Skeletal muscle tissue (tissue), 4 donors: ENCODE data around the gene KRTAP9-4. TPM values are rescaled to one million over a fixed set of nuclear protein-coding genes. Genes with fewer than 3 reads are reported as not detected.
"Not testable (repeated sequence)": the region's sequence is repeated elsewhere in the genome, so short reads cannot be mapped to it uniquely, and the experiment has no call there.

ENCODE experiments used
- H3K27ac ChIP-seq: one replicate; pipeline ENCODE4 v1.7.0; 2013; ENCODE audit warnings: mild to moderate bottlenecking, low read depth, low read length, inconsistent platforms
- H3K27me3 ChIP-seq, 3 donors: one replicate each; pipeline ENCODE4 v1.7.0; 2013; ENCODE audit warnings: low read length in 3 of 3; ENCODE audit not compliant: control insufficient read depth in 3 of 3, insufficient read depth in 3 of 3
- H3K36me3 ChIP-seq, 3 donors: one replicate each; pipeline ENCODE4 v1.7.0; 2013; ENCODE audit warnings: low read length in 3 of 3; ENCODE audit not compliant: control insufficient read depth in 3 of 3, insufficient read depth in 3 of 3
- H3K4me1 ChIP-seq, 3 donors: one replicate each; pipeline ENCODE4 v1.7.0; 2013; ENCODE audit warnings: low read length in 3 of 3, mild to moderate bottlenecking in 3 of 3; ENCODE audit not compliant: control insufficient read depth in 3 of 3, insufficient read depth in 3 of 3
- H3K4me3 ChIP-seq, 3 donors: one replicate each; pipeline ENCODE4 v1.7.0; 2013; ENCODE audit warnings: low read length in 3 of 3
- H3K9ac ChIP-seq, 3 donors: one replicate each; pipeline ENCODE4 v1.7.0; 2013; ENCODE audit warnings: low read length in 3 of 3, mild to moderate bottlenecking in 3 of 3, moderate library complexity in 2 of 3, low read depth in 1 of 3
- H3K9me3 ChIP-seq, 3 donors: one replicate each; pipeline ENCODE4 v1.7.0; 2013; ENCODE audit warnings: low read length in 3 of 3; ENCODE audit not compliant: control insufficient read depth in 3 of 3
- total RNA-seq: library from RNA; depleted of rRNA; stranded (reverse); fragments of >200 nt; gene quantifications from one replicate; pipeline ENCODE4 v1.2.3, GENCODE V29; 2014
- donor health status: Osteomylitis.

KRTAP9-4 gene
- total RNA-seq, result not detected

DNA sequence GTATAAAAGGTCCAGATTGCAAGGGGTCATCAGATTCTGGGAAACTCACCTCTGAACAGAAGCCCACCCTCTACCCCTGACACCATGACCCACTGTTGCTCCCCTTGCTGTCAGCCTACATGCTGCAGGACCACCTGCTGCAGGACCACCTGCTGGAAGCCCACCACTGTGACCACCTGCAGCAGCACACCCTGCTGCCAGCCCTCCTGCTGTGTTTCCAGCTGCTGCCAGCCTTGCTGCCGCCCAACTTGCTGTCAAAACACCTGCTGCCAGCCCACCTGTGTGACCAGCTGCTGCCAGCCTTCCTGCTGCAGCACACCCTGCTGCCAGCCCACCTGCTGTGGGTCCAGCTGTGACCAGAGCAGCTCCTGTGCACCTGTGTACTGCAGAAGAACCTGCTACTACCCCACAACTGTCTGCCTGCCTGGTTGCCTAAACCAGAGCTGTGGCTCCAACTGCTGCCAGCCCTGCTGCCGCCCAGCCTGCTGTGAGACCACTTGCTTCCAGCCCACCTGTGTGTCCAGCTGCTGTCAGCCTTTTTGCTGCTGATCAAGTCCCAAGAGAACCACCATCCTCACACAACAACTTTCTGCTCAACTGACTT is at the start of gene KRTAP9-4:
Gene KRTAP9-4, plus strand, starts transcription at position 51 of the 604 bp plus-strand sequence. Its CDS starts 34 bp downstream, at position 85.
- peaks cover 7 to 10% (median 8%) of the 10 kb centered on the region in 3 donors for H3K27me3 ChIP-seq
- H3K9ac ChIP-seq, H3K4me3 ChIP-seq: not testable (repeated sequence)

GRCh38 chr17:41211845-41212466 is 37.5 kb upstream of the KRTAP9-4 start:
- H3K4me1 ChIP-seq, result no peaks in the 10 kb centered on the region
- H3K36me3 ChIP-seq, result no peaks in the 10 kb centered on the region
- no peak overlapping the region for H3K27ac ChIP-seq
- H3K27me3 ChIP-seq, result peaks cover 3 to 16% (median 14%) of the 10 kb centered on the region in 3 donors
- H3K9ac ChIP-seq, result no peak overlapping the region
- H3K9me3 ChIP-seq, result no peaks in the 10 kb centered on the region
- H3K4me3 ChIP-seq, result no peak overlapping the region

More for the DNA sequence above, at the start of gene KRTAP9-4:
- H3K4me1 ChIP-seq, H3K27ac ChIP-seq, H3K9me3 ChIP-seq, H3K36me3 ChIP-seq: not testable (repeated sequence)

- no peak overlapping the region for H3K27ac ChIP-seq
- no peaks in the 10 kb centered on the region for H3K36me3 ChIP-seq
- H3K4me1 ChIP-seq, result no peaks in the 10 kb centered on the region
Observed at GRCh38 chr17:41212524-41213169, 36.8 kb upstream of the KRTAP9-4 start.

GRCh38 chr17:41215681-41216080 is 33.8 kb upstream of the KRTAP9-4 start:
- Histone ChIP-seq H3K9me3 (no peaks in the 10 kb centered on the region), H3K27ac (no peak overlapping the region), H3K36me3 (no peaks in the 10 kb centered on the region), H3K4me3 (no peak overlapping the region), H3K9ac (no peak overlapping the region), H3K27me3 (peaks cover 0 to 16% (median 14%) of the 10 kb centered on the region in 3 donors), H3K4me1 (no peaks in the 10 kb centered on the region)

More at GRCh38 chr17:41212524-41213169, 36.8 kb upstream of the KRTAP9-4 start:
- no peak overlapping the region for H3K9ac ChIP-seq
- no peak overlapping the region for H3K4me3 ChIP-seq
- H3K9me3 ChIP-seq, result no peaks in the 10 kb centered on the region
- peaks cover 3 to 16% (median 14%) of the 10 kb centered on the region in 3 donors for H3K27me3 ChIP-seq

GRCh38 chr17:41223821-41224220 is 25.7 kb upstream of the KRTAP9-4 start:
- Histone ChIP-seq H3K4me1 (no peaks in the 10 kb centered on the region), H3K36me3 (no peaks in the 10 kb centered on the region), H3K9me3 (no peaks in the 10 kb centered on the region), H3K4me3 (no peak overlapping the region), H3K27me3 (peaks cover 0 to 6% (median 0%) of the 10 kb centered on the region in 3 donors), H3K9ac (no peak overlapping the region), H3K27ac (no peak overlapping the region)

DNA sequence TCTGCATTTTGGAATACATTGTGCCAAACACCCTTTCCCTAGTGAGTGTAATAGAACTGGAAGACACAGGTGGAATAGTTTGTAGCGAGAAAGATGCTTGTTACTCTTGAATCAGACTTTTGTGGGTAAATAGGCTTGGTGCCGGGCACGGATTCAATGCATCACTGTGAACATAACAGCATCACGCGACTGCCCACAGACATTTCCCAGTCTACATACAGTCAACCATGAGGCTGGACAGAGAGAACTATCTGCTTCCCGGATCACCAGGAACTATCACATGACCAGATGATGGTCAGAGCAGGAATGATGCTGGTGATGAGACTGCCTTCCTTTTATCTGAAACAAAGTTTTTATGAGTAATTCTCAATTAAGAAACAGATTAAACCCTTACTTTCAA is 23.4 kb upstream of the KRTAP9-4 start:
- H3K4me1 ChIP-seq, result no peaks in the 10 kb centered on the region
- H3K27ac ChIP-seq, result no peak overlapping the region
- H3K36me3 ChIP-seq, result no peaks in the 10 kb centered on the region
- peaks cover 0 to 10% (median 0%) of the 10 kb centered on the region in 3 donors for H3K27me3 ChIP-seq
- H3K9me3 ChIP-seq, result no peaks in the 10 kb centered on the region
- H3K9ac ChIP-seq, result no peak overlapping the region
- no peak overlapping the region for H3K4me3 ChIP-seq

DNA sequence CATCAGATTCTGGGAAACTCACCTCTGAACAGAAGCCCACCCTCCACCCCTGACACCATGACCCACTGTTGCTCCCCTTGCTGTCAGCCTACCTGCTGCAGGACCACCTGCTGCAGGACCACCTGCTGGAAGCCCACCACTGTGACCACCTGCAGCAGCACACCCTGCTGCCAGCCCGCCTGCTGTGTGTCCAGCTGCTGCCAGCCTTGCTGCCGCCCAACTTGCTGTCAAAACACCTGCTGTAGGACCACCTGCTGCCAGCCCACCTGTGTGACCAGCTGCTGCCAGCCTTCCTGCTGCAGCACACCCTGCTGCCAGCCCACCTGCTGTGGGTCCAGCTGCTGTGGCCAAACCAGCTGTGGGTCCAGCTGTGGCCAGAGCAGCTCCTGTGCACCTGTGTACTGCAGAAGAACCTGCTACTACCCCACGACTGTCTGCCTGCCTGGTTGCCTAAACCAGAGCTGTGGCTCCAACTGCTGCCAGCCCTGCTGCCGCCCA is 22.8 kb upstream of the KRTAP9-4 start, which contains the start of gene KRTAP9-2:
Gene KRTAP9-2, plus strand, starts transcription at position 51 of the 498 bp plus-strand sequence. Its CDS starts 7 bp downstream, at position 58.
- H3K27ac ChIP-seq, H3K9me3 ChIP-seq, H3K9ac ChIP-seq, H3K4me1 ChIP-seq, H3K4me3 ChIP-seq, H3K36me3 ChIP-seq: not testable (repeated sequence)
- H3K27me3 ChIP-seq, result peaks cover 0 to 10% (median 1%) of the 10 kb centered on the region in 3 donors

DNA sequence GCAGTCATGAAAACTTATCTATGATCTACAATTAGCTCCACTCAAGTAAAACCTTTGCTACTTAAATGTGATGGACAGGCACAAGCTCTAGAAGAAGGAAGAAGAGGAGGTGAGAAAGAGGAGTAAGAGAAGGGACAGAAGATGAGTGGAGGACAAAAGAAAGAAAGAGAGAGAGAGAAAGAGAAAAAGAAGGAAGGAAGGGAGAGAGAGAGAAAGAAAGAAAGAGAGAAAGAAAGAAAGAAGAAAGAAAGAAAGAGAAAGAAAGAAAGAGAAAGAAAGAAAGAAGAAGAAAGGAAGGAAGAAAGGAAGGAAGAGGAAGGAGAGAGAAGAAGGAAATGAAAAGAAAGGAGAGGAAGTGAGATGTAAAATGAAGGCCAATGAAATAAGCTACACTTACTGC is 19.4 kb upstream of the KRTAP9-4 start:
- Histone ChIP-seq H3K9ac (no peak overlapping the region), H3K9me3 (no peaks in the 10 kb centered on the region), H3K36me3 (no peaks in the 10 kb centered on the region), H3K4me3 (no peak overlapping the region), H3K4me1 (no peaks in the 10 kb centered on the region), H3K27ac (no peak overlapping the region), H3K27me3 (peaks cover 0 to 22% (median 6%) of the 10 kb centered on the region in 3 donors)

DNA sequence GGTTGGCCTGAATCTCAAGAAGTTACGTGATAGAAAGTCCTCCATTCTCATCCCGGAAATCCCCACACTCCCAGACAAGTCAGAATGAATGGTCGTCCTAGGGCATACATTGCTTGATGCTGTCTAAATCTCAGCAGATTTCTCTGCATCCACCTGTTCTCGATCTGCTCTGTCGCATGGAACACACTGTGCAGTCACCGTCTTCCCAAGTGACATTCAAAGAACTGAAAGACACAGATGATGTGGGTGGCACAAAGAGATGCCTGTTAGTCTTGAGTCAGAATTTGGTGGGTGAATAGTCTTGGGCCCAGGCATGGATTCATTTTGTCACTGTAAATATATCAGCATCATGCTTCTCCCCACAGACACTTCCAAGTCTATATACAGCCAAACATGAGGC is 17.8 kb upstream of the KRTAP9-4 start:
- peaks cover 0 to 16% (median 6%) of the 10 kb centered on the region in 3 donors for H3K27me3 ChIP-seq
- H3K4me3 ChIP-seq, result no peak overlapping the region
- no peak overlapping the region for H3K9ac ChIP-seq
- H3K4me1 ChIP-seq, result no peaks in the 10 kb centered on the region
- no peaks in the 10 kb centered on the region for H3K36me3 ChIP-seq
- H3K9me3 ChIP-seq, result no peaks in the 10 kb centered on the region
- H3K27ac ChIP-seq, result no peak overlapping the region
